ENCODE results near the gene CFAP54. TPM values are rescaled to one million over a fixed set of nuclear protein-coding genes. Genes with fewer than 3 reads are reported as not detected.

The CFAP54 gene
- total RNA-seq, 6 experiments from 2014 or later, result 0.09 to 0.34 (median 0.13) TPM

GRCh38 chr12:96534339-96534738 is 45.0 kb downstream of the CFAP54 start:
- TF ChIP-seq POLR2A (IDR thresholded peaks at IDR 0.05) (no peak), CTCF (IDR thresholded peaks at IDR 0.05) (no peak)
- Histone ChIP-seq H3K4me1 (no peaks in the 10 kb centered on the region), H3K36me3 (no peaks in the 10 kb centered on the region), H3K27me3 (no peaks in the 10 kb centered on the region), H3K4me3 (no peak overlapping the region), H3K9me3 (no peaks in the 10 kb centered on the region), H3K27ac (no peak overlapping the region)
- WGBS (ENCODE audit: insufficient coverage, low coverage, low lambda C conversion rate, missing lambda C conversion rate), result 47% methylated on average over 4 of the region's 4 CpGs
- intact Hi-C loops (cut with DNase I), result no loop called here
- DNase-seq (no peak), ATAC-seq (no peak)

- WGBS (ENCODE audit: insufficient coverage, low coverage, low lambda C conversion rate, missing lambda C conversion rate), result 9% methylated on average over 2 of the region's 2 CpGs
- TF ChIP-seq CTCF (IDR thresholded peaks at IDR 0.05) (no peak), POLR2A (IDR thresholded peaks at IDR 0.05) (no peak)
- ATAC-seq, result no peak
These were observed 59.0 kb downstream of the CFAP54 start for GRCh38 chr12:96548384-96548783.

DNA sequence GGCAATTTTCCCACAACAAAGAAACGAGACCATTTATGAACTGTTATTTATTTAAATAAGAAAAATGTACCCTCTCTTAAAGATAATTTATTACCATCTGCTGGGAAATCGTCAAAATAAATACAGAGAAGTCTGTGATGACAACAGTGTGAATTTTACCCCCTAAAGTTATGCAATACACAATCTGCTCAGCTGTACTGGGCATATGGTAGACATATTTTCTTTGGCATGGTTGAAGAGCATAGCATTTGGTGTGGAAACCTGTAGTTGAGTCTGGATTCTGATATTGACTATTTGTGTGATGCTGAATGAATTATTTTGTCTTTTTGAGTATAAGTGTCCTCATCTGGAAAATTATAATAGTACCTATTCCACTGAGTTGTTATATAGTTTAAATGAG is 60.0 kb downstream of the CFAP54 start:
- Histone ChIP-seq H3K4me1 (no peaks in the 10 kb centered on the region), H3K27me3 (no peaks in the 10 kb centered on the region), H3K9me3 (no peaks in the 10 kb centered on the region), H3K4me3 (no peak overlapping the region), H3K36me3 (no peaks in the 10 kb centered on the region), H3K27ac (no peak overlapping the region)
- TF ChIP-seq CTCF (IDR thresholded peaks at IDR 0.05), result no peak
- no peak for TF ChIP-seq POLR2A (IDR thresholded peaks at IDR 0.05)
- ATAC-seq (no peak), DNase-seq (no peak)
- intact Hi-C loops (cut with DNase I), result no loop called here
- WGBS (ENCODE audit: insufficient coverage, low coverage, low lambda C conversion rate, missing lambda C conversion rate), result 36% methylated on average over 2 of the region's 2 CpGs

More at GRCh38 chr12:96548384-96548783, 59.0 kb downstream of the CFAP54 start:
- no peak for DNase-seq
- Histone ChIP-seq H3K4me3 (no peak overlapping the region), H3K9me3 (no peaks in the 10 kb centered on the region), H3K27ac (no peak overlapping the region), H3K27me3 (no peaks in the 10 kb centered on the region), H3K36me3 (no peaks in the 10 kb centered on the region), H3K4me1 (no peaks in the 10 kb centered on the region)
- intact Hi-C loops (cut with DNase I), result no loop called here

DNA sequence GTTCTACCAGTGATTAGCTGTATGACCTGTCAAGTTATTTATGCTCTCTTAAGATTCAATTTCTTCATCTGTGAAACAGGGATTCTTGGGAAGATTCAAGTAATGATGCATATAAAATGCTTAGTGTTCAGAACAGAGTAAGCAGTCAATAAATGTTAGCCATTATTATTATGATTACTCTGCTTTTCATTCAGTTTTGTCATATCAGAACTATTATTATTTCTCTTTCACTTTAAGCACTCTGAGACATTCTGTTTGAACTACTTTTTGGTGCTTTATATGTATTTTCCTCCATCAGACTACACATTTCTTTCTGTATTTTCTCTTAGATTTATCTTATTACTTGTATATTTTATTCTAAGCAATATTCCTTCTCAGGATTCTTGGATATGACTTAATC is 81.2 kb downstream of the CFAP54 start:
- no peak for ATAC-seq
- DNase-seq, result no peak
- H3K27ac ChIP-seq, result no peak overlapping the region
- no peaks in the 10 kb centered on the region for H3K27me3 ChIP-seq
- no peaks in the 10 kb centered on the region for H3K4me1 ChIP-seq
- no peaks in the 10 kb centered on the region for H3K36me3 ChIP-seq
- no peak overlapping the region for H3K4me3 ChIP-seq
- intact Hi-C loops (cut with DNase I), result no loop called here
- no peak for TF ChIP-seq POLR2A (IDR thresholded peaks at IDR 0.05)
- TF ChIP-seq CTCF (IDR thresholded peaks at IDR 0.05), result no peak
- H3K9me3 ChIP-seq, result no peaks in the 10 kb centered on the region
